HG02759 (cell line): Measurements from ENCODE around the gene RFXANK.

Experiments used
- ATAC-seq: cut with Tn5 transposase; IDR thresholded peaks from one replicate; pipeline ENCODE4 v1.9.1; 2021; ENCODE audit warnings: mild to moderate bottlenecking, moderate library complexity; ENCODE audit not compliant: unreplicated experiment

RFXANK gene

GRCh38 chr19:19226663-19227062, 34.6 kb downstream of the RFXANK start:
- ATAC-seq: no peak

DNA sequence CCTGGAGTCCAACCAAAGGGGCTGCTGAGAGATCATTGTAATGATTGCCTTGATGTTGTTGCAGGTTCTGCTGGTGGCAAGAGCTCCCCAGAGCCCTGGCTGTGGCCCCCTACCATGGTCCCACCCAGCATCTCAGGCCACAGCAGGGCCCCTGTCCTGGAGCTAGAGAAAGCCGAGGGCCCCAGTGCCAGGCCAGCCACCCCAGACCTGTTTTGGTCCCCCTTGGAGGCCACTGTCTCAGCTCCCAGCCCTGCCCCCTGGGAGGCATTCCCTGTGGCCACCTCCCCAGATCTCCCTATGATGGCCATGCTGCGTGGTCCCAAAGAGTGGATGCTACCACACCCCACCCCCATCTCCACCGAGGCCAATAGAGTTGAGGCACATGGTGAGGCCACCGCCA, 35.2 kb downstream of the RFXANK start:
- no peak for ATAC-seq

- no peak for ATAC-seq
These were observed 37.6 kb downstream of the RFXANK start for GRCh38 chr19:19229701-19230100.

- no peak for ATAC-seq
These were observed 38.9 kb downstream of the RFXANK start for GRCh38 chr19:19230999-19231398.

- ATAC-seq: no peak
These were observed 40.2 kb downstream of the RFXANK start for GRCh38 chr19:19232261-19232721.

DNA sequence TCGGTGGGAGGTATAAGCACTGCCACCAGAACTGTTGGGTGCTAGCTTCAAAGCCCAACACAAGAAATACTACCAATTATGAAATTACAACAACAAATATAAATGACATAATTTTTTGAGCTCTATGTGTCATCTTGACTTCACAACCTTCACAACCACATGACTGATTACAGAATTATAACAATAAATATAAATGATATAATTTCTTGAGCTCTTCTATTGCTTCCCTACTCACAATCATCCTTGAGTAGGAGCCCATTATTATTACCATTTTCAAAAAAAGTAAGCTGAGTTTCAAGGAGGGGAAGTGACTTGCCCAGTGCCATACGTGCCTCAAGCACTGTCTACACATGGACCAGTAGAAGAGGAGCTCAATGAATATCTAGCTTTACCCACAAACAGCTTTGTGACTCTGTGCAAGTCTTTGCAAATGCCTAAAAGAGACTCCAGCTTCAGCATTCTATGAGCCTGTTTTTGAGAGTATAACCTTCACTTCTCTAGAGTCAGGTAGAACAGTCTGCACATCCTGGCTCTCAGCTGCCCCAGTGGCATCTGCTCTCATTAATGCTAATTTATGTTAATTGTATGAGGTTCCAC, 42.3 kb downstream of the RFXANK start:
- no peak for ATAC-seq

DNA sequence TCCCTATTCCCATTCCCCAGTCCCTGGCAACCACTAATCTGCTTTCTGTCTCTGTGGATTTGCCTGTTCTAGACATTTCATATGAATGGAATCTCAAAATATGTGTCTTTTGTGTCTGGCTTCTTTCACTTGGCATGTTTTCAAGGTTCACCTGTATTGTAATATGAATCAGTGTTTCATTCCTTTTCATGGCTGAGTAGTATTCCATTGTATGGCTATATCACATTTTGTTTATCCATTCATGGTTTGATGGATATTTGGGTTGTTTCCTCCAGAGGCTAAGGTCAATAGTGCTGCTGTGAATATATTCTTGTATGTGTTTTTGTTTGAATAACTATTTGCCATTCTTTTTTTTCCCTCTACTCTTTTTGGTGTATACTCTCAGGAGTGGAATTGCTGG, 44.1 kb downstream of the RFXANK start:
- ATAC-seq: no peak

DNA sequence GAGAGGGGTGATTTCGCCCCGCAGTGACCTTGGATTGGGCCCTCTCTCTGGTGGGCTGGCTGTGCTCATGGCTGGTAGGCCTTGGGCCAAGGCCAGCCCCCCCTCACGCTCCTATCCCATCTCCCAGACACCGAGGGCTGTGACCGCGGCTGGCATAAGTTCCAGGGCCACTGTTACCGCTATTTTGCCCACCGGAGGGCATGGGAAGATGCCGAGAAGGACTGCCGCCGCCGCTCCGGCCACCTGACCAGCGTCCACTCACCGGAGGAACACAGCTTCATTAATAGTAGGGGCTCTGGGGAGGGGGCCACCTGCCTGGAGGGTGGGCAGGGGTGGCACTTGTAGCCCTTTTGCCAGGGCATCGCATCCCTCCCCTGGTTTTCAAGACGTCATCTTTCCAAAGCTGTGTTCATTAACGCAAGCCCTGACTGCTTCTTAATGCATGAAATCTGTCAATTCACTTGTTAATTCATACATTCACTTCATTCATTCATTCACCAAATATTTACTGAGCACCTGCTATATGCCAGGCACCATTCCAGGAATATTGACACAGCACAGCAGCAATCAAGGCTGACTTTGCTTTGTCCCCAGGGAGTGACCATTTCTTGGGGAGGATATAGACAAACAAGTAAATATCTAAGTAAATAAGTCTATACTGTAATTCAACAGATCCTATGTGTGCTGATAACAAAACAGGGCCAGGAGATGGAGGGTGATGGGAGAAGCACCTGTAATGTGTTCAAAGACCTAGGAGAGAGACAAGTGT, 46.3 kb downstream of the RFXANK start:
- ATAC-seq: no peak

DNA sequence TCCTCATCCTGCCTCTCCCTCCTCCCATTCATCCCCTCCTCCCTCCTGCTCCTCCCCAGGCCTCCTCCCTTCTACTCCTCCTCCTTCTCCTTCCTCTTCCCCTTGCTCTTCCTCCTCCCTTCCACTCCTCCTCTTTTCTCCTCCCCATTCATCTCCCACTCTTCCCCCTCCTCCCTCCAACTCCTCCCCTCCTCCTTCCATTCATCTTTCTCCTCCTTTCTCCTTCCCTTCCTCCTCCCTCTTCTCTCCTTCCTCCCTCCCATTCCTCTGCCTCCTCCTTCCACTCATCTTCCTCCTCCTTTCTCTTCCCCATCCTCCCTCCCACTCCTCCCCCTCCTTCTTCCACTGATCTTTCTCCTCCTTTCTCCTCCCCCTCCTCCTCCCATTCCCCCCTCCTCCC, 47.6 kb downstream of the RFXANK start:
- no peak for ATAC-seq

DNA sequence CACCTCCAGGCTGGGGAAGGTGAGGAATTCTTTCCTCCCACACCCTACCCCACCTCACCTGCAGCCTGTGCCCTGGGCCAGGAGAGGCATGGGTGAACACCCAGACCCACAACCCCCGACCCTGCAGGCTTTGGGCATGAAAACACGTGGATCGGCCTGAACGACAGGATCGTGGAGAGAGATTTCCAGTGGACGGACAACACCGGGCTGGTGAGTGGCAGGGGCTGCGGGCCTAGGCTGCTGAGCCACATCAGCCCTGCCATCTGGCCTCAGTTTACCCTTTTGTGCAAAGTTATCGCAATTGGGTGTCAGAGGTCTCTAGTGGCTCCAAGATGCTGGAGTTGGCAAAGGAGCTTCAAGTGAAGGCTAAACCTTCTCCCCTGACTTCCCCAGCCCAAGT, 48.4 kb downstream of the RFXANK start:
- no peak for ATAC-seq

GRCh38 chr19:19250196-19250801, 58.2 kb downstream of the RFXANK start:
- no peak for ATAC-seq
